ENCODE data around the gene ARL15.

ARL15 gene

DNA sequence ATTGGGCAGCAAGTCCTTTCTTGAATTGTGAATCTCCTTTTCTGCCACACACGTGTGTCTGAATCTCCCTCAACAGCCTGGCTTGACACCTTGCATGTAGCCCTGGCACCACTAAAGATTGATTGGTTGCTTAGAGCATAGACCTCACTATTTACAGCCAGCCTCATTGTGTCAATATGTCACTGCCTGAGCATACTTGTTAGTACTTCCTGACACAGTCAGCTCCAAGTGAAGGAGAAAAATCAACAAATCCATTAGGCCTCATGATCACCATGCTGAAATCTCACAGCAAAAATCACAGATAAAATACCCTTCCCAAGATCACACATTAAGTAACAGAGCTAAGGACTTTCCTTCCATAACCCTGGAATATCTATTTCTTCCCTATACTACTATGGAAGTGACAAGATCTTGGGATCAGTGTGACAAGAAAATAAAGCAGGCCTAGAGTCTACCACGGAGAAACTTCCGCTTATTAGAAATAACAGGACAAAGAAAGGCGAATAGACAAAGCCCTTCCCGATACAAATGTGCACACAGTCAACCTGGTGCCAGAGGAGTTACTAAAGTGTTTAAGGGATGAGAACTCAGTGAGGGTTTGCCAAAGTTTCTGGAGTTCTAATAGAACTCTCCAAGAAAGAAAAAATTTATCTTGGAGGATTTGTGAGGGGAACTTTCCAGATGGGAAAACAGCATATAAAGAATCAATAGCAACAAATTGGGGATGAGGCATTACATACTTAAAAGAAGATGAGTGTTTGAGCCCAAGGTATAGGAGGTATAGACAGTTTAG is 5.6 kb upstream of the ARL15 start:
- no peak for DNase-seq (ENCODE audit: low read depth)

DNA sequence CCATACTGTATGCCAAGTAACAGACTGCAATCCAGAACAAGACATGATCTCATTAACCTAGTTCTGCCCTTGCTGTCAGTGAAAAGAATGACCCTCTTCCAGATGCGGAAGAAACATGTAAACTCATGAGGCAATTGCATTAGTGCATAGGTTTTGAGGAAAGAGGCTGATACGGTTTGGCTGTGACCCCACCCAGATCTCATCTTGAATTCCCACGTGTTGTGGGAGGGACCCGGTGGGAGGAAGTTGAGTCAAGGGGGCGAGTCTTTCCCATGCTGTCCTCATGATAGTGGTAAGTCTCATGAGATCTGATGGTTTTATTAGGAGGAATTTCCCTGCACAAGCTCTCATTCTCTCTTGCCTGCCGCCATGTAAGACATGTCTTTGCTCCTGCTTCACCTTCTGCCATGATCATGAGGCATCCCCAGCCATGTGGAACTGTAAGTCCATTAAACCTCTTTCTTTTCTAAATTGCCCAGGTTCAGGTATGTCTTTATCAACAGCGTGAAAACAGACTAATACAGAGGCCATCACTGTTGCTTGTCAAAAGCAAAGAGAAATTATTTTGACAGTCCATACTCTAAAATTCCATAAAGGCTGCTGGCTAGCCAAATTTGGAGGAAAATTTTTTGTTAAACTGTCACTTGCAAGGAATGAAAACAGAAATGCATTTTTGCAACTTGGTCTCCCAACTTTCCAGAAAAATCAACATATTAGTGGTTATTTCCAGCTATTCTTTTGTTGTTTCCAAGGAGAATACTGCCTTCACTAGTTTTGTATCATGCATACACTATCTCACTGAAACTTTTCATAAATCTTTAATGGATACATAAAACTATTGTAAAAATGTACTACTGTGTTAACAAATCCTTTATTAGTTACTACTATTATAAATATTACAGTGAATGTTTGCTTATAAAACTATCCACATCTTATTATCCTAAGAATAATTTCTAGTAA is 3.2 kb upstream of the ARL15 start:
- DNase-seq (ENCODE audit: low read depth), result no peak

DNA sequence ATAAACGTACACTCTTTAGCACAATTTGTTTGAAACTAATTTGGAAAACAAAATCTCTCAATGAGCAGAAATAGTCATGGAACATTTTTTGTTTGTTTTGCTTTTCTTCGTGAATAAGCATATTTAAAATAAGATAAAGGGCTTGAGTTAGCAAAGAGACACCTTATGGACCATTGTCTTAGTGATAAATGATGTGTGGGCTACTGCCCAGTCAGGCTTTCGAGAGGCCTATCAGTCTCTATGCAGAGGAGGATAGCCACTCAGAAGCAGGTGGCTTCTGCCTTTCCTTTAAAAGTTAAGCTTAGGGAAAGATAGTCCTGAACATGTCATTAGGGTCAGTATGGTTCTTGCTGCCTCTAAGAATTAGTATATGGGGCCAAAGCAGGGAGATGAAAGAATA is 2.1 kb upstream of the ARL15 start:
- DNase-seq (ENCODE audit: low read depth), result no peak

DNA sequence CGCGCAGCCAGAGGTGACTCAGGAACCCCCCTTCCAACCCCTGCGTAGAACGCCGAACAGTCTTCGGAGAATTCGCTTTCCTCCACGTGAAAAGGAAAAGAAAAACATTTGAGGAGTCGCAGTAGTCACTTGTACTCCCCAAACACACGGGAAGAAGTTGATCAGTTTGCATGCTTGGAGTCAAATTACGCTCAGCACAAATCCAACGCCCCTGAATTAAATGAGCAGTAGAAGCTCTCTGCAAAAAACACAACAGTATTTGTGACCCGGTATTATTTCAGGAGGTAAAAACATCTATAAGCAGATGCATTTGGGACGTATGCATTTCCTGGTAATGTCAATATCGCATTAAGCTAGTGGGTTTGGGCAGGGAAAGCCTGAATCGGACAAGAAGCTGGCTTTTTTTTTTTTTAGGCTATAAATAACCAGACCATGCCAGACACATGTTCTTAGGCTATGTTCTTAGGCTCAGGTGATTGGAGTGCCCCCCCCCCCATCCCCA is 854 bp upstream of the ARL15 start:
- no peak for DNase-seq (ENCODE audit: low read depth)

DNA sequence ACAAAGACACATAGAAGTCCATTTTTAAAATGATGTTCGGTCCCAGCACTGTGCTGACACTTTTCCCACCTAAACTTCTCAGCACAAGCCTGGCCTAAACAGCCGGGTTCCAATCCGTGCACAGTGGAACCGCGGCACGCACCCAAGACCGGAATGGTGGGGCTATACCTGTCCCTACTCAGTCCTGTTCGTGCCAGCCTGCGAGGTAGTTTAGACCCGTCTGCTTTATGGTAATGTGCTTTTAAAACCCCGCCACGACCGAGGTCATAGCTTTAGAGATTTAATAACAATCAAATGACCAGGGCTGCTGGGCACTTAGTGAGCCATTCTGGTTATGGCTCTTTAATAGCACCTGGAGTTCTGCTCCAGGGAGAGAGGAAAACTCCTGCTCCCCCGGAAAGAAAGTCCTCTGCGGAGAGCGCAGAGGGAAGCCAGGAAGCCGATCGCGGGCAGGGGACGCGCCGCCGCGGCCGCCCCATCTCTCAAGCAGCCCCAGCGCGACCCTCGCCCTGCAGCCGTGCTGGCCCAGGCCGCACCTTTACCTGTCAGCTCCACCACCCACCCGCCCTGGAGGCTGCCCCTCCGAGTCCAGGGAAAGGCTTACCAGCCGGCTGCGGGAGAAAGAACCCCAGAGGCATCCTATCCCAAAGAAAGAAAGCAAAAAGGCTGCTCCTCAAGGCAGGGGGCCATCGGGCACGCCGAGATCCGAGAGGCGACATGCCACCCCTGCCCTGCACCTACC is 511 bp downstream of the ARL15 start:
- DNase-seq (ENCODE audit: low read depth), result no peak

DNA sequence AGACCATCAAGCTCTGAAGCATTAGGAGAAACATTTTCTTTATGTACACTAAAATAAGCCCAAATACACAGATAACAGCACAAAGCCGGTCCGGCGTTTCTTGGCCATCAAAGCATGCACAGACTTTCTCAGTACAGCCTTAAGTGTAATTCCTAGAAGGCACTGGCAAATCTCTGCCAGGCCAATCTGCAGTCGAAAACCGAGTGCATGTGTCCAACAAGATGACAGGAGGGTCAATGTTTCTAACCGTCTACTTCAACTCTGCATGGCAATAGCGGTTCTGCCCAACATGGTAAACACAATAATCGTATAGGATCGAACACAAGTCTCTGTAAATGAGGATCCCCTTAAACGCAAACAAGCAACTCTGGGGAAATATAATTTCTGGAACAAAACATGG is 1.1 kb downstream of the ARL15 start:
- DNase-seq (ENCODE audit: low read depth), result no peak

DNA sequence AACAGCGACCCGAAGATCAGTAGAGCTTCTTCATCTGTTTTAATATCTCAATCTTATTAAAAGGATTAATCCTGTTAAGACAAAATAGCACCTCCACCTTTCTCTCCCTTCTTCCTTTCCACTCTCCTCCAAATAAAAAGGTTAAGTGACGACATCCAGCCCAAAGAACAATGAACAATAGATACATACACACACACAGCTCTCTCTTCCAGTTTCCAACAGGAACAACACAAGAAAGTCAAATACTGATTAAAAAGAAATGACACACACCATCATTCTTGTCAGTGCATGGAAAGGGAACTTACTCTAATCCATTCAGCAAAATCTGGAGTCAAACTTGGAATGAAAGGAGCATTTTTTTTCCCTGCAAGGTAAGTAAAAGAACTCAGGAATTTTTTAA is 2.8 kb downstream of the ARL15 start:
- no peak for DNase-seq (ENCODE audit: low read depth)

DNA sequence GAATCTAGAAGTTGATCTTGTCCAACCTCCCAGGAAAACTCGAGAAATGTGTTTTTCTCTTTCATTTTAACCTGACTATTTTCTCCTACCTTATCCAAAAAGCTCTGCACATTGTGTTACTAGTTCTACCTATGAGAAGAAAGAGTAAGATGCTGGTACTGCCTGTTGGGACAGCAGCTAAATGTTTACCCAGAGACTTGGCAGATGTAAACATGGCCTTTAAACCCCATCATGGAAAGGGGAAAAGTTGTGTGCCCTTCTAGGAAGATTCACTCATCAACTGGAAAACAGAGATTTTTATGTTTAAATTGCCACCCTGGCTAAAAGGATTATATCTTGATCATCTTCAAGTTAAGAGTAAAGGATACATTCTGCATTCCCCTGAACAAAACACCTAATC is 3.5 kb downstream of the ARL15 start:
- no peak for DNase-seq (ENCODE audit: low read depth)

DNA sequence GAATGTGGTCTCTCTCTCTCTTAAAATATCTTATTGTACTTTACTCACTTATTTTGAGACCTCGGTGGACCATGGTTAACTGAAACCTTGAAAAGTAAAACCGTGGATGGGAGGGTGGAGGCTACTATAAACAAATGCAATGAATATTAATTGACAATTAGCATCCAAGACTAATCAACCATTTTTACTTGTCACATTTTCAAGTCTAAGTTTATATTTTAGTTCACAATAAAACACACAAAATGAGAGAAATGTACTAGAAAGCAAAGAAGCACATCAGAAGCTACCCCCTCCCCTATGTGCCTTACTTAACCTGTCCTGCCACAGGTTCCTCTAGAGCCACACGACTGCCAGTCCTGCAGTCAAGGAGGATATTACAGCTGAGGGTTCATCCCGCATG is 4.6 kb downstream of the ARL15 start:
- DNase-seq (ENCODE audit: low read depth), result no peak

DNA sequence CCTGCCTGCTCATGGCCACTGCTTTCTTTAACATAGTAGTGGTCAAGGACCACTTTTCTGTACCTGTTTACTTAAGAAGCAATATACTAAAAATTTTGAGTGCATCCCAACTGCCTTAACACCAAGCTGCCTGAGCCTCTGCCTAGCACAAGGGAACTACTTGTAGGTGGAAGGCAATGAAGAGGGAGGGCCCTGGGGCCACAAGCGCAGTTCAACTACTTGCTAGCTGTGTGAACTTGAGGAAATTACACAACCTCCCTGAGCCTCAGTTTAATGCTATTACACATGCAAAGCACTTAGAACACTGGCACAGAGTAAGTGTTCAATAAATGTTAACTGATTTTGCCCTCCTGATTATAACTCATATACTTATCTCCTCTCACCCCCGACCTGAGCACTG is 6.3 kb downstream of the ARL15 start:
- no peak for DNase-seq (ENCODE audit: low read depth)

DNA sequence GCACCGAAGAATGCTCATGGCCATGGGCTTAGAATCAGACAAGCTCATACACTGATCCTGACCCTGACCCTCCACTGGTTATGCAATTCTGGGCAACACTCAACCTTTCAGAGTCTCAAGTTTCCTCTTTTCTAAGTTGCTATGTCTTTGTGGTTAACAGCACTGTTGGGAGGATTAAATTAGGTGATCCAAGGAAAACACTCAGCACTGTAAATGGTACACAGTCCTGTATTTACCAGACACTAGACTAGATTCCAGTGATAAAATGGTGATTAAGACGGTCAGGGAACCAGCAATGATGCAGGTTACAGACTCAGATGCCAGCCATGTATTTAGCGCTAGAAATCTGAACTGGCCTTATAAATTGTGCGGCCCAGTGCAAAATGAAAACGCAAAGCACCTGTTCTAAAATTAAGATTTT is 8.1 kb downstream of the ARL15 start:
- no peak for DNase-seq (ENCODE audit: low read depth)

DNA sequence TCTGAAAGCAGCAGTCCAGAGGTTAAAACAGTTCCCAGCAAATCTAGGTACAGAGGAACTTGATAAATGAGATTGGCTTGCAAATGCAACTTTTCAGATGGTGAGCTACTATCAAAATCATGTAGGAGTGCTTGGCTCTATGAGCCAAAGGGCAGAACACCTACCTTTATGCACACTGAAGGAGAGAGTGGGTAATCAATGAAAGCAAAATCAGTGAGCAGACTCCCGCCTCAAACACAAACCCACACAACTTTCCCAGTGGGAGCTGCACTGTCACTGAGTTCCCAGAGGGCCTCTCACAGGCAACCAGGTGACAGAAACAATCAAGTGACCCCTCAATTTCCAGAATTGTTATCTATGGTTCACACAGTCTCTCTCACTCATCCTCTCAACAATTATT is 8.5 kb downstream of the ARL15 start:
- DNase-seq (ENCODE audit: low read depth), result no peak

DNA sequence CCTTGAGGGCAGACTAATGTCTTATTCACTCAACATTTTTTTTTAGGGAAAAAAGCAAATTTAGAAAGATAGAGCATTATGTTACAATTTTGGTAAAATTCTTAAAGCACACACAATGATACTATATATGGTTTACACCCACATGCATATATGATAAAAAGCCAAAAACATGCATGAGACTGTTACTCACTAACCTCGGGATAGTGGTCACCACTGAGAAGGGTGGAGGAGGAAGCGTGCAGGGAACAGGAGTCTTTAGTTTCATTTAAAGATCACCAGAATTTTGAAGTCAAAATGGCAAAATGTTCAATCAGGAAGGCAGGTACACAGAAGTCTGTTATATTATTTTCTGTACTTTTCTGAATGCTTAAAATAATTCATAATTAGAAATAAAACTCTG is 9.2 kb downstream of the ARL15 start:
- DNase-seq (ENCODE audit: low read depth), result no peak

DNA sequence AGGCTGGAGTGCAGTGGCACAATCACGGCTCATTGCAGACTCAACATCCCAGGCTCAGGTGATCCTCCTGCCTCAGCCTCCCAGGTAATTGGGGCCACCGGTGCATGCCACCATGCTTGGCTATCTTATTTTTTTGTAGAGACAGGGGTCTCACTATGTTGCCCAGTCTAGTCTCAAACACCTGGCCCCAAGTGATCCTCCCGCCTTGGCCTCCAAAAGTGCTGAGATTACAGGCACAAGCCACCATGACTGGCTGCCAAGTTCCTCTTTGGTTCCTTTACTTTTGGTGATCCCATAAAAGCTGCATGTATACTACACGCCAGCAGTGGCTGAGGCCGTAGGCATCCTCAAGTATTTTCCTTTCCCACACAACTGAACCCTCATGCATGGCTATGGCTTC is 11.4 kb downstream of the ARL15 start:
- no peak for DNase-seq (ENCODE audit: low read depth)

DNA sequence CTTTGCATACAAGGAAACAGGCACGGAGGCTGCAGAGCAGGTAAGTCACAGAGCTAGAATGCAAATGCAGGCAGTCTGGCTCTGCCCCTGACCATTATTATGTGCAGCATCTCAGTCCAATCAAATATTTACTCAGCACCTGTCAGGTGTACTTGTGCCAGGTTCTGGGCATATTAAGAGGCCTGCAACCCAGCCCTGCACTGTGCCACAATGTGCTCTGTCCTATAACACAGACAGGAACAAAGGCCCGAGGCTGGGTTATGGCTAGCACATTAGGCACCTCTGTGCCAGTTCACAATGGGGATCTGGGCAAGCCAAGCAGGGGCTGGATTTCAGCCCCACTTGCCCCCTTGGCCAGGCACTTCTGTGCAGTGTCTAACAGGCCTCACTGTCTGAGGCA is 14.0 kb downstream of the ARL15 start:
- DNase-seq (ENCODE audit: low read depth), result no peak

DNA sequence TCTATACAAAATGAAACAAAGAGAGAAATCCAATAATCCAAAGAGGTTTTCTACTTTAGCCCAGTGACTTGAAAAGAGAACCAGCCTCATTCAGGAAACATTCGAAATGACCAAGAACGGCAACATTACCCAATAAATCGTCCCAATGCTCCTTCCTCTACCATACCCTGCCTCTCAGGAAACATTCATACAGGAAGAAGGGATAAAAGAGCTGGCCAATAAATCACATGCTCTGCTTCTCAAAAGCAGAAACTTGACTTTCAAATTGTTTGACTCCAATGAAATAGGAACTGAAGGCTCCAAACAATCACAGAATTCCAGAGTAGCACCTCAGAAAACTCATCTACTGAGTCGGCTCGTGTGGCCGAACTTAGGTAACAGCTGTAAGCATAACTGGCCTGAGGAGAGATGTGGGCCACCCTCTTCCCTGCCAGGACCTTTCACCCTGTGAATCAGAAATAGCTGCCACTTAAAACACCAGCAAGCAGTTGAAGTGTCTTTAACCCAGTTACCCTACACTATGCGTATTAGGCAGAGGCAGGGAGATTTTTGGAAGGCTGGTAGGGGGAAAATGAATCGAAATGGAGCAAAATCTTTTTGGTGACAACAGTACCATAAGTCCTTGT is 14.6 kb downstream of the ARL15 start:
- DNase-seq (ENCODE audit: low read depth), result no peak

DNA sequence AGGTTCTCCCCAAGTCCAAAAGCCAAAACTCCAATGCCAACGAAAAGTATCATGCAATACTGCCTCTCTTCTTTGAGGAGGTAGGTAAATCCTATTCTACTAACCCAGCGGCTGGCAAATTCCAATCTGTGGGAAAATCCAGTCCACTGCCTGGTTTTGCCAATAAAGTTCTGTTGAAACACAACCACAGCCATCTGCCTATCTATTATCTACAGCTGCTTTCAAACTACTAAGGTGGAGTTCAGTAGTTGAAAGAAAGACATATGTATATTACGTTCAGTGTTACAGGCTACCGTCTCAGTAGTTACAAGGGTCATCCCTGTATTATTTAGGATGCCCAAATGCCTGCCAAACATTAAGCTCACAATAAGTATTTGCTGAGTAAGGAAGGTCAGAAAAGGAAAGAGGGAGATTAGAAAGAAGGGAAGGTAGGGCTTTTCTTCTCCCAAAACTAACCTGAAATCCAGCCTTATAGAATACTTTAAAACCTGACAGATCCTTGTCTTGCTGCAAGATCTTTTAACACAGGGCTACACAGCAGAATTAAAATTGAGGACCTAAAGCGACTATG is 16.2 kb downstream of the ARL15 start:
- no peak for DNase-seq (ENCODE audit: low read depth)

DNA sequence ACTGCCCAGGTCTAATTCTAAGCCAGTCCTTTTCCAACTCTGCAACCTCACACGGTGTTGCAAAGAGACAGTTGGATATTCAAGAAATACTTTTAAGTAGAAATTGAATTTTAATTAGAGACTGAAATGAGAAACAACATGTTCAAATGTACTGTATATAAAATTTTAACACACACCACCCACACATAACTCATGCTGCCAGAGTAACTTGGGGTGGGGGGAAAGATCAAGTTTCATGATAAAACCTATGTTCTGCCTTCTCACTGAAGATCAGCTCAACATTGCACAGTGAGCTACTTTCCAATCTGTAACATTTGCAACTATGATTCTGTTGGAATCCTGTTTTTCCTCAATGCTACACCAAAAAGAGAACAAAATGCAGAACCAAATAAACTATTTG is 17.5 kb downstream of the ARL15 start:
- no peak for DNase-seq (ENCODE audit: low read depth)

DNA sequence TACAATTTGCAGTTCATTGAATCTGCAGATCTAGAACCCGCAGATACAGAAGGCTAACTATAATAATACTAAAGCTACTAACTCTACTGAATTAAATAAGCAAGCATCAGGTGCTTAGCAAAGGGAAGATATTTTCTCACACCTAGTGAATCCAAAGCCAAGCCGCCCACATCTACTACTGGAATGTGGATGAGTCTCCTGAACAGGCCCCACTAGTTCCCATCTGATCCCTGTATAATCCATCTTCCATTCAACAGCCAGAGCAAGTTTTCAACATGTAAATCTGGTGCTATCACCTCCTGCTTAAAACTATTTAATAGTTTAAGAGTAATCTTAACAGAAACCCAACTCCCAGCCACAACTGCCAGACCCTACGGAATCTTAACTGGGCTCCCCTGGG is 18.9 kb downstream of the ARL15 start:
- DNase-seq (ENCODE audit: low read depth), result no peak

DNA sequence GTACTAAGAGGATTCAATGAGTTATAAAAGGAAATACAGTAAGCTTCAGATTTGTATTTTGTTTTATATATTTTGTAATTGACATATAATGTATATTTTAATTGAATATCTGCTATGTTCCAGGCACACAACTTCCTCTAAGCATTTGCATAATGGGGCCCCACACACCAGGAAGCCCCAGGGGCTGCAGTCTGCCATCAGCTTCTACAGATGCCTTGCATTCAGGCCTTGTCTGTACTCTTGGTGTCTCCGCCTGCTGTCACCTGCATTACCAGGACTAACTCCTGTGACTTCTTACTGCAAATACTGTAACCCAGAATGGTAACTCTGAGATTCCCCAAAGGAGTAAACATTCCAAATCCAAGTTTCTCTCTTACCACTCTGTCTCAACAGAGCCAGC is 20.6 kb downstream of the ARL15 start:
- no peak for DNase-seq (ENCODE audit: low read depth)

DNA sequence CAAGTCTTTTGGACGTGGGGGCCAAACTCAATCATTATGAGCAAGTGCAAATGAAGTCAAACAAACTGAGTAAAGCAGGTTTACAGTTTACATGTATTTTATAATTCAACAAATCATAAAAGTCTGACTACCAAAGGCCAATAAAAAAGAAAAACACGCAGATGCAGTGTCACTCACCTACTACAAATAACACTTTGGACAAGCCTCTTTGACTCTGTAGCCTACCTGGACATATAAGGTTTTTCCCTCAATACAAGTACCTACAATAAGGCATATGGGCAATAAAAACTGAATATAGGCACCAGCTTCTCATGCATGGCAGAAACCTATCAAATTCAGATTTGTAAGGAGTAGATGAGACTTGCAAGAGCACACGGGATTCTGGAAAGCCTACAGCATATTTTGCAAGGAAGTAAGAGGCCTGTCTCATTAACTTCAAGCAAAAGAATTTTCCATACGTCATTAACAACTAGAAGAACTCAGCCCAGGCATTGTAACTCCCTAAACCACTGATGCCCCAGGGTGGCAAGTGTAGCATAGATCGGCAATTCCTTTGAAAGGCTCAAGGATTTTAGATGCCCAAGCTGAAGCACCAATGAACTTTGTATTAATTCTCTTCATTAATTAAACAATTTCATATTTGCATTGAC is 21.7 kb downstream of the ARL15 start:
- DNase-seq (ENCODE audit: low read depth), result no peak

All from GM04503 (cell line).